ENCODE data around the gene SMIM12. TPM values are rescaled to one million over a fixed set of nuclear protein-coding genes. Genes with fewer than 3 reads are reported as not detected.

SMIM12 gene
- total RNA-seq, 2 donors from 2014 or later, result 26.6 to 34.0 TPM

GRCh38 chr1:34851431-34852105, 8.0 kb downstream of the SMIM12 start:
- DNase-seq (ENCODE audit: low spot score), result peak; percentile 70
- H3K36me3 ChIP-seq, result peaks cover 25% of the 10 kb centered on the region
- H3K4me3 ChIP-seq, result no peak overlapping the region
- no peaks in the 10 kb centered on the region for H3K27me3 ChIP-seq
- H3K9me3 ChIP-seq, result no peaks in the 10 kb centered on the region
- H3K27ac ChIP-seq, result peak overlapping the region; percentile 8 to 43
- TF ChIP-seq CTCF (IDR thresholded peaks at IDR 0.05), result no peak
- H3K4me1 ChIP-seq, result peaks cover 0 to 54% of the 10 kb centered on the region in 2 donors

- no peaks in the 10 kb centered on the region for H3K9me3 ChIP-seq
- no peaks in the 10 kb centered on the region for H3K27me3 ChIP-seq
- no peak overlapping the region for H3K4me3 ChIP-seq
- TF ChIP-seq CTCF (IDR thresholded peaks at IDR 0.05), result no peak
- DNase-seq (ENCODE audit: low spot score), result no peak
- H3K4me1 ChIP-seq, result peaks cover 0 to 66% of the 10 kb centered on the region in 2 donors
- peaks cover 19% of the 10 kb centered on the region for H3K36me3 ChIP-seq
- H3K27ac ChIP-seq, result peak overlapping the region in 1 of 2 donors; percentile 43
Measured at GRCh38 chr1:34850382-34850781, 9.2 kb downstream of the SMIM12 start.

GRCh38 chr1:34847094-34847493, 12.5 kb downstream of the SMIM12 start:
- Histone ChIP-seq H3K9me3 (no peaks in the 10 kb centered on the region), H3K27ac (peak overlapping the region in 1 of 2 donors; percentile 2), H3K36me3 (no peaks in the 10 kb centered on the region), H3K4me3 (no peak overlapping the region), H3K27me3 (no peaks in the 10 kb centered on the region), H3K4me1 (peaks cover 0 to 86% of the 10 kb centered on the region in 2 donors)
- no peak for DNase-seq (ENCODE audit: low spot score)
- TF ChIP-seq CTCF (IDR thresholded peaks at IDR 0.05), result no peak

- Histone ChIP-seq H3K4me1 (peaks cover 0 to 78% of the 10 kb centered on the region in 2 donors), H3K36me3 (no peaks in the 10 kb centered on the region), H3K27ac (peak overlapping the region; percentile 2 to 37), H3K9me3 (no peaks in the 10 kb centered on the region), H3K4me3 (no peak overlapping the region), H3K27me3 (no peaks in the 10 kb centered on the region)
- TF ChIP-seq CTCF (IDR thresholded peaks at IDR 0.05), result no peak
- DNase-seq (ENCODE audit: low spot score), result no peak
Measured at GRCh38 chr1:34846265-34846664, 13.3 kb downstream of the SMIM12 start.

GRCh38 chr1:34845131-34845901, 14.2 kb downstream of the SMIM12 start:
- no peak for TF ChIP-seq CTCF (IDR thresholded peaks at IDR 0.05)
- Histone ChIP-seq H3K36me3 (no peaks in the 10 kb centered on the region), H3K9me3 (no peaks in the 10 kb centered on the region), H3K4me3 (no peak overlapping the region), H3K4me1 (peaks cover 0 to 72% of the 10 kb centered on the region in 2 donors), H3K27ac (peak overlapping the region; percentile 32 to 37), H3K27me3 (no peaks in the 10 kb centered on the region)
- DNase-seq (ENCODE audit: low spot score), result no peak

All from right atrium auricular region (tissue), 2 donors.